Gastrocnemius medialis (tissue), 4 donors: ENCODE measurements around the gene TNXB. TPM values are rescaled to one million over a fixed set of nuclear protein-coding genes. Genes with fewer than 3 reads are reported as not detected.

Experiments
- ATAC-seq, 2 donors: fragments of 150-250 bp; one replicate each; pipeline ENCODE4 v1.9.1; 2016
- DNase-seq, 2 donors: peaks; one replicate each; pipeline ENCODE4 v3.0.0-alpha.2; 2019
- H3K27ac ChIP-seq, 4 donors: fragments of 200-600 bp; sonication (generic); 1 replicate in 1 of 4; 2 replicates in 3 of 4; pipeline ENCODE4 v1.5.1; 2016 to 2018; ENCODE audit warnings: mild to moderate bottlenecking in 2 of 4, moderate library complexity in 1 of 4
- H3K27me3 ChIP-seq, 3 donors: fragments of 200-600 bp; sonication (generic) in 2 of 3; 1 replicate in 1 of 3; 2 replicates in 2 of 3; pipeline versions ENCODE4 v1.5.1 to v1.6.0; 2016 to 2019; ENCODE audit warnings: mild to moderate bottlenecking in 1 of 3, moderate library complexity in 1 of 3
- H3K36me3 ChIP-seq, 2 donors: fragments of 200-600 bp; sonication (generic) in 1 of 2; one replicate each; pipeline ENCODE4 v1.5.1; 2017 to 2018
- H3K4me1 ChIP-seq, 2 donors: fragments of 200-600 bp; sonication (generic) in 1 of 2; one replicate each; pipeline ENCODE4 v1.5.1; 2016 to 2017; ENCODE audit warnings: mild to moderate bottlenecking in 2 of 2
- H3K4me3 ChIP-seq, 4 donors: fragments of 200-600 bp; sonication (generic) in 3 of 4; 1 replicate in 1 of 4; 2 replicates in 3 of 4; pipeline ENCODE4 v1.5.1; 2016 to 2019; ENCODE audit warnings: mild to moderate bottlenecking in 2 of 4
- H3K9me3 ChIP-seq, 3 donors: fragments of 200-600 bp; sonication (generic) in 2 of 3; 1 replicate in 1 of 3; 2 replicates in 2 of 3; pipeline ENCODE4 v1.5.1; 2016 to 2019
- POLR2A ChIP-seq, 2 donors: fragments of 450-650 bp; IDR thresholded peaks; one replicate each; pipeline ENCODE4 v1.6.1; 2017; ENCODE audit warnings: antibody characterized with exemption in 2 of 2, mild to moderate bottlenecking in 2 of 2, moderate library complexity in 2 of 2
- in situ Hi-C, 4 donors: fragments of 200-750 bp; cut with MboI; loops; one replicate each; pipeline versions ENCODE4 v1.15.0 to v1.8.0; 2017; ENCODE audit warnings: low sequenced_read_pairs in 4 of 4
- intact Hi-C: fragments of 100-400 bp; cut with DNase I; formaldehyde crosslinking; loops from one replicate; pipeline ENCODE4 v1.15.1; 2023; ENCODE audit warnings: low total_unique reads
- total RNA-seq, 4 donors: library from RNA; depleted of rRNA; stranded (reverse); fragments of >200 nt; gene quantifications; one replicate each; pipeline versions ENCODE4 v1.1.0 to v1.2.3, GENCODE V29; 2016
- TF ChIP-seq, protein P1 (sequence below), 5 experiments: fragments of 450-650 bp in 3 of 5; fragments of 200-600 bp in 2 of 5; sonication (generic) in 2 of 5; IDR thresholded peaks in 4 of 5; conservative IDR thresholded peaks in 1 of 5; 1 replicate in 4 of 5; 2 replicates in 1 of 5; pipeline ENCODE4 v1.5.1; 2016 to 2019; ENCODE audit warnings: antibody characterized with exemption in 5 of 5, mild to moderate bottlenecking in 3 of 5, moderate library complexity in 3 of 5

The TNXB gene
- total RNA-seq, 4 donors from 2014 or later: 12.0 to 37.0 (median 33.5) TPM

DNA sequence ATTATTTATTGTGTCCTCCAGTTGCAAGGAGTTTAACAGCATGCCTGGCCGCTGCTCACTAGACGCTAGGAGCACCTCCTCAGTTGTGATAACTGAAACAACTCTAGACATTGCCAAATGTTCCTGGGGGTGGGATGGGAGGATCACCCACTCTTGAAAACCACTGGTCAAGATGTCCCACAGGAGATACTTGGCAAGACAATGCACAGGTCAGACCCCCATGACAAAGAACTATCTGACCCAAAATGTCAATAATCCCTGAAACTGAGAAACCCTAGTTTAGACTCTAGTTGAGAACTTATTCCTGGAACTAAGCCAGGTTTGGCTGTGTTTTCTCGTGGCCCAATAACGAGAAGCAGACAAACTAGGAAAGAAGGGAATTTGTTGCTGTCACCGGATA, 30.5 kb upstream of the TNXB start:
- no peaks in the 10 kb centered on the region for H3K27me3 ChIP-seq
- DNase-seq (no peak), ATAC-seq (no peak)
- H3K4me3 ChIP-seq: no peak overlapping the region
- no peak overlapping the region for H3K27ac ChIP-seq
- in situ Hi-C loops (loop anchor here in 1 of 4 donors (25.0 kb wide), 1 partner anchor 177 kb away; the partner anchor contains the start of genes DXO, NELFE and SKIC2), intact Hi-C loops (no loop called here)
- no peaks in the 10 kb centered on the region for H3K4me1 ChIP-seq
- no peaks in the 10 kb centered on the region for H3K9me3 ChIP-seq
- H3K36me3 ChIP-seq: no peaks in the 10 kb centered on the region
- TF ChIP-seq POLR2A (IDR thresholded peaks at IDR 0.05): no peak
- TF ChIP-seq, protein P1, sequence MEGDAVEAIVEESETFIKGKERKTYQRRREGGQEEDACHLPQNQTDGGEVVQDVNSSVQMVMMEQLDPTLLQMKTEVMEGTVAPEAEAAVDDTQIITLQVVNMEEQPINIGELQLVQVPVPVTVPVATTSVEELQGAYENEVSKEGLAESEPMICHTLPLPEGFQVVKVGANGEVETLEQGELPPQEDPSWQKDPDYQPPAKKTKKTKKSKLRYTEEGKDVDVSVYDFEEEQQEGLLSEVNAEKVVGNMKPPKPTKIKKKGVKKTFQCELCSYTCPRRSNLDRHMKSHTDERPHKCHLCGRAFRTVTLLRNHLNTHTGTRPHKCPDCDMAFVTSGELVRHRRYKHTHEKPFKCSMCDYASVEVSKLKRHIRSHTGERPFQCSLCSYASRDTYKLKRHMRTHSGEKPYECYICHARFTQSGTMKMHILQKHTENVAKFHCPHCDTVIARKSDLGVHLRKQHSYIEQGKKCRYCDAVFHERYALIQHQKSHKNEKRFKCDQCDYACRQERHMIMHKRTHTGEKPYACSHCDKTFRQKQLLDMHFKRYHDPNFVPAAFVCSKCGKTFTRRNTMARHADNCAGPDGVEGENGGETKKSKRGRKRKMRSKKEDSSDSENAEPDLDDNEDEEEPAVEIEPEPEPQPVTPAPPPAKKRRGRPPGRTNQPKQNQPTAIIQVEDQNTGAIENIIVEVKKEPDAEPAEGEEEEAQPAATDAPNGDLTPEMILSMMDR (IDR thresholded peaks at IDR 0.05 in 4 of 5, conservative IDR thresholded peaks at IDR 0.05 in 1 of 5): no peak

DNA sequence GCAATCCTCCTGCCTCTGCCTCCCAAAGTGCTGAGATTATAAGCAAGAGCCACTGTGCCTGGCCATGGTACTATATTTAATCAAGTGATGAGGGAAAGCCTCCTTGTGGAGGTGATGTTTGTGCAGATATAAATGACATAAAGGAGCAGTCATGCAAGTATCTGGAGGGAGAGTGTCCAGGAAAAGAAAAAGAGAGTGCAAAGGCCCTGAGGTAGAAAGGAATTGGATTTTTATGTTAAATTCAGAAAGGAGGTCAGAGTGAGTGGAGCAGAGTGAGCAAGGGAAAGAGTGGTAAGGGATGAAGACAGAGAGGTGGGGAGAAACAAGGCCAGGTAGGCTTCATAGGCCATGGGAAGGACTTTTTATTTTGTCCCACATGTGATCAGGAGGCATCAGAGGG, 28.3 kb upstream of the TNXB start:
- in situ Hi-C loops (loop anchor here in 1 of 4 donors (25.0 kb wide), 1 partner anchor 175 kb away; the partner anchor contains the start of genes DXO, NELFE and SKIC2), intact Hi-C loops (no loop called here)
- no peak for ATAC-seq
- no peak overlapping the region for H3K4me3 ChIP-seq
- no peaks in the 10 kb centered on the region for H3K27me3 ChIP-seq
- no peak for DNase-seq
- no peaks in the 10 kb centered on the region for H3K4me1 ChIP-seq
- H3K27ac ChIP-seq: no peak overlapping the region
- H3K9me3 ChIP-seq: no peaks in the 10 kb centered on the region
- H3K36me3 ChIP-seq: no peaks in the 10 kb centered on the region
- no peak for TF ChIP-seq POLR2A (IDR thresholded peaks at IDR 0.05)
- TF ChIP-seq, protein P1 (IDR thresholded peaks at IDR 0.05 in 4 of 5, conservative IDR thresholded peaks at IDR 0.05 in 1 of 5): no peak

DNA sequence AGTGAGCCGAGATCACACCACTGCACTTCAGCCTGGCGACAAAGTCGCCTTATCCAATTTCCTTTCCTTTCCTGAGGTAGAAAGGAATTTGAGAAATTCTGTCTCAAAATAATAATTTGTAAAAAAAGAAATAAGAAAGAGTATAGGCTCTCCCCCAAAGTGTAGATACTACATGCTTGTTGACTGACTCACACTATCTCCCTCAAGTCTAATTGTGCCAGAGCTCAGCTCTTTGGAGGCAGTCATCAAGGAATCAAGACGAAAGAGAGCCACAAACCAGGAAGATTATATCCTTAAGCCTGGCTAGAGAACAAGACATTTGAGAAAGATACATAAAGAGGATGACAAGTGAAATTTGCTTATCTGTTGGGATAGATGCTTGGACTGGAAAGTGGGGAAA, 24.6 kb upstream of the TNXB start:
- Histone ChIP-seq H3K9me3 (no peaks in the 10 kb centered on the region), H3K27ac (no peak overlapping the region), H3K27me3 (no peaks in the 10 kb centered on the region), H3K36me3 (no peaks in the 10 kb centered on the region), H3K4me3 (no peak overlapping the region), H3K4me1 (peaks cover 9 to 10% of the 10 kb centered on the region in 2 donors)
- intact Hi-C loops (no loop called here), in situ Hi-C loops (loop anchor here in 1 of 4 donors (25.0 kb wide), 1 partner anchor 171 kb away; the partner anchor contains the start of genes DXO, NELFE and SKIC2)
- no peak for TF ChIP-seq POLR2A (IDR thresholded peaks at IDR 0.05)
- TF ChIP-seq, protein P1 (IDR thresholded peaks at IDR 0.05 in 4 of 5, conservative IDR thresholded peaks at IDR 0.05 in 1 of 5): no peak
- ATAC-seq (no peak), DNase-seq (no peak)

DNA sequence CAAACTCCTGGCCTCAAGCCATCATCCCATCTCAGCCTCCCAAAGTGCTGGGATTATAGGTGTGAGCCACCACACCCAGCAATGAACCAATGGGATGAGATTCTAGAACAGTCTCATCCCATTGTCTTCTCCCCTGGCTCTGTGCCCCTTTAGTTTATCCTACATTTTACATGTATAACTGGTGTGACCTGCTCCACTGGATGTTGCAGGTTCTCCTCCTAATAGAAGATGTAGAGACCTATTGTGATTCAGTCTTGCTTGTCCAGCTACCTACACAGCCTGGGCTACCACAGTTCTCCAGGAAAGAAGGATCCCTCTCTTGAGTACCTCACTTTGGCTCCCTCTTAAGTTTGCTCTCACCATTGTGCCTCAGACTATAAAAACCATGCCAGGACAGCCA, 23.0 kb upstream of the TNXB start:
- H3K36me3 ChIP-seq: no peaks in the 10 kb centered on the region
- no peak overlapping the region for H3K4me3 ChIP-seq
- in situ Hi-C loops: loop anchor here in 1 of 4 donors (25.0 kb wide), 1 partner anchor 170 kb away; the partner anchor contains the start of genes DXO, NELFE and SKIC2
- intact Hi-C loops: no loop called here
- H3K27ac ChIP-seq: no peak overlapping the region
- DNase-seq (no peak), ATAC-seq (no peak)
- no peaks in the 10 kb centered on the region for H3K27me3 ChIP-seq
- peaks cover 17 to 21% of the 10 kb centered on the region in 2 donors for H3K4me1 ChIP-seq
- TF ChIP-seq, protein P1 (IDR thresholded peaks at IDR 0.05 in 4 of 5, conservative IDR thresholded peaks at IDR 0.05 in 1 of 5): no peak
- no peak for TF ChIP-seq POLR2A (IDR thresholded peaks at IDR 0.05)
- no peaks in the 10 kb centered on the region for H3K9me3 ChIP-seq
